22Rv1 (cell line): ENCODE results near the gene SLBP.

Experiments used
- CTCF ChIP-seq: fragments of 450-650 bp; IDR thresholded peaks from 2 replicates; pipeline ENCODE4 v1.5.1; 2017; ENCODE audit warnings: mild to moderate bottlenecking
- ZFX ChIP-seq: fragments of 450-650 bp; IDR thresholded peaks from 2 replicates; pipeline ENCODE4 v1.6.1; 2017; ENCODE audit warnings: antibody characterized with exemption, borderline replicate concordance

GRCh38 chr4:1658146-1658545 is 54.0 kb downstream of the SLBP start:
- no peak for TF ChIP-seq CTCF
- TF ChIP-seq ZFX, result no peak
